Duodenal mucosa (tissue), 2 donors: Measurements from ENCODE around the gene GAPT.

ENCODE experiments used
- H3K27ac ChIP-seq: one replicate; pipeline ENCODE4 v1.7.0; 2013; ENCODE audit warnings: low read depth, low read length
- H3K27me3 ChIP-seq, 2 donors: one replicate each; pipeline ENCODE4 v1.7.0; 2013; ENCODE audit warnings: low read length in 2 of 2, control low read depth in 1 of 2; ENCODE audit not compliant: insufficient read depth in 2 of 2, control insufficient read depth in 1 of 2
- H3K36me3 ChIP-seq, 2 donors: one replicate each; pipeline ENCODE4 v1.7.0; 2013; ENCODE audit warnings: low read length in 2 of 2, control low read depth in 1 of 2; ENCODE audit not compliant: insufficient read depth in 2 of 2, control insufficient read depth in 1 of 2
- H3K4me1 ChIP-seq, 2 donors: one replicate each; pipeline ENCODE4 v1.7.0; 2013; ENCODE audit warnings: low read length in 2 of 2, control low read depth in 1 of 2; ENCODE audit not compliant: insufficient read depth in 2 of 2, control insufficient read depth in 1 of 2
- H3K4me3 ChIP-seq, 2 donors: one replicate each; pipeline ENCODE4 v1.7.0; 2013; ENCODE audit warnings: low read length in 2 of 2, low read depth in 1 of 2
- H3K9ac ChIP-seq, 2 donors: one replicate each; pipeline ENCODE4 v1.7.0; 2013; ENCODE audit warnings: low read length in 2 of 2, low read depth in 1 of 2
- H3K9me3 ChIP-seq, 2 donors: one replicate each; pipeline ENCODE4 v1.7.0; 2013; ENCODE audit warnings: low read length in 2 of 2, control low read depth in 1 of 2; ENCODE audit not compliant: control insufficient read depth in 1 of 2

Gene GAPT

GRCh38 chr5:58499941-58500340 lies 8.7 kb downstream of the GAPT start:
- Histone ChIP-seq H3K27ac (no peak overlapping the region), H3K4me3 (no peak overlapping the region)

GRCh38 chr5:58501778-58502417 lies 10.7 kb downstream of the GAPT start:
- no peaks in the 10 kb centered on the region for H3K9me3 ChIP-seq
- H3K4me1 ChIP-seq, result no peaks in the 10 kb centered on the region
- H3K4me3 ChIP-seq, result no peak overlapping the region
- no peaks in the 10 kb centered on the region for H3K27me3 ChIP-seq
- no peaks in the 10 kb centered on the region for H3K36me3 ChIP-seq
- H3K9ac ChIP-seq, result no peak overlapping the region
- H3K27ac ChIP-seq, result no peak overlapping the region

More at GRCh38 chr5:58499941-58500340, 8.7 kb downstream of the GAPT start:
- Histone ChIP-seq H3K27me3 (no peaks in the 10 kb centered on the region), H3K36me3 (no peaks in the 10 kb centered on the region), H3K9me3 (no peaks in the 10 kb centered on the region), H3K4me1 (no peaks in the 10 kb centered on the region), H3K9ac (no peak overlapping the region)

GRCh38 chr5:58503390-58504046 lies 12.3 kb downstream of the GAPT start:
- no peaks in the 10 kb centered on the region for H3K4me1 ChIP-seq
- H3K9me3 ChIP-seq, result no peaks in the 10 kb centered on the region
- H3K36me3 ChIP-seq, result no peaks in the 10 kb centered on the region
- no peaks in the 10 kb centered on the region for H3K27me3 ChIP-seq
- no peak overlapping the region for H3K4me3 ChIP-seq
- no peak overlapping the region for H3K9ac ChIP-seq
- H3K27ac ChIP-seq, result no peak overlapping the region

GRCh38 chr5:58504766-58505165 lies 13.5 kb downstream of the GAPT start:
- H3K36me3 ChIP-seq, result no peaks in the 10 kb centered on the region

GRCh38 chr5:58505502-58505901 lies 14.3 kb downstream of the GAPT start:
- Histone ChIP-seq H3K27ac (no peak overlapping the region), H3K27me3 (no peaks in the 10 kb centered on the region), H3K9me3 (no peaks in the 10 kb centered on the region), H3K4me3 (no peak overlapping the region), H3K4me1 (no peaks in the 10 kb centered on the region), H3K36me3 (no peaks in the 10 kb centered on the region), H3K9ac (no peak overlapping the region)

More at GRCh38 chr5:58504766-58505165, 13.5 kb downstream of the GAPT start:
- H3K9me3 ChIP-seq, result no peaks in the 10 kb centered on the region
- H3K9ac ChIP-seq, result no peak overlapping the region
- no peak overlapping the region for H3K4me3 ChIP-seq
- no peaks in the 10 kb centered on the region for H3K4me1 ChIP-seq
- no peaks in the 10 kb centered on the region for H3K27me3 ChIP-seq
- H3K27ac ChIP-seq, result no peak overlapping the region

- Histone ChIP-seq H3K27me3 (no peaks in the 10 kb centered on the region), H3K4me3 (no peak overlapping the region), H3K36me3 (no peaks in the 10 kb centered on the region), H3K4me1 (no peaks in the 10 kb centered on the region), H3K27ac (no peak overlapping the region), H3K9ac (no peak overlapping the region), H3K9me3 (no peaks in the 10 kb centered on the region)
Measured at GRCh38 chr5:58505971-58506640, 14.9 kb downstream of the GAPT start.

GRCh38 chr5:58507715-58508114 lies 16.5 kb downstream of the GAPT start:
- Histone ChIP-seq H3K9me3 (no peaks in the 10 kb centered on the region), H3K27ac (no peak overlapping the region), H3K9ac (no peak overlapping the region), H3K4me1 (no peaks in the 10 kb centered on the region), H3K36me3 (no peaks in the 10 kb centered on the region), H3K27me3 (no peaks in the 10 kb centered on the region), H3K4me3 (no peak overlapping the region)

- no peak overlapping the region for H3K27ac ChIP-seq
- H3K9me3 ChIP-seq, result peaks cover 10 to 11% of the 10 kb centered on the region in 2 donors
- no peak overlapping the region for H3K9ac ChIP-seq
- H3K27me3 ChIP-seq, result no peaks in the 10 kb centered on the region
- no peaks in the 10 kb centered on the region for H3K4me1 ChIP-seq
- H3K4me3 ChIP-seq, result no peak overlapping the region
- no peaks in the 10 kb centered on the region for H3K36me3 ChIP-seq
Measured at GRCh38 chr5:58517198-58517597, 26.0 kb downstream of the GAPT start.

- H3K9me3 ChIP-seq, result no peaks in the 10 kb centered on the region
- H3K27ac ChIP-seq, result no peak overlapping the region
- no peak overlapping the region for H3K4me3 ChIP-seq
- H3K36me3 ChIP-seq, result no peaks in the 10 kb centered on the region
- no peaks in the 10 kb centered on the region for H3K4me1 ChIP-seq
- H3K9ac ChIP-seq, result no peak overlapping the region
- H3K27me3 ChIP-seq, result no peaks in the 10 kb centered on the region
Measured at GRCh38 chr5:58523956-58524355, 32.7 kb downstream of the GAPT start.

- Histone ChIP-seq H3K9me3 (no peaks in the 10 kb centered on the region), H3K27me3 (no peaks in the 10 kb centered on the region), H3K27ac (no peak overlapping the region), H3K4me3 (no peak overlapping the region), H3K9ac (no peak overlapping the region), H3K36me3 (no peaks in the 10 kb centered on the region), H3K4me1 (no peaks in the 10 kb centered on the region)
Measured at GRCh38 chr5:58524571-58524970, 33.3 kb downstream of the GAPT start.
